Measurements from ENCODE around the gene CA4.
"Not testable (repeated sequence)": the region's sequence is repeated elsewhere in the genome, so short reads cannot be mapped to it uniquely, and the experiment has no call there.

CA4 gene

GRCh38 chr17:60198630-60199029 lies 48.9 kb downstream of the CA4 start:
- not testable (repeated sequence) for DNase-seq (ENCODE audit: low read depth, low spot score); H3K4me3 ChIP-seq (ENCODE audit: low read length)

- DNase-seq (ENCODE audit: low read depth, low spot score); H3K4me3 ChIP-seq (ENCODE audit: low read length): not testable (repeated sequence)
Observed at GRCh38 chr17:60205782-60206181, 56.0 kb downstream of the CA4 start.

GRCh38 chr17:60208302-60208701 lies 58.5 kb downstream of the CA4 start:
- not testable (repeated sequence) for H3K4me3 ChIP-seq (ENCODE audit: low read length); DNase-seq (ENCODE audit: low read depth, low spot score)
